Caki2 (cell line): ENCODE measurements around the gene DPY30. TPM values are rescaled to one million over a fixed set of nuclear protein-coding genes. Genes with fewer than 3 reads are reported as not detected.
A peak's percentile ranks its signal among the peaks of the same experiment; 100 is the strongest.
"Not testable (repeated sequence)": the region's sequence is repeated elsewhere in the genome, so short reads cannot be mapped to it uniquely, and the experiment has no call there.

Source experiments
- DNase-seq: peaks from one replicate; pipeline ENCODE4 v3.0.0-alpha.2; 2015; ENCODE audit warnings: low read depth
- in situ Hi-C: cut with HindIII; loops from 2 replicates; pipeline ENCODE4 v1.10.0; 2016; ENCODE audit warnings: low sequenced_read_pairs, low pct_unique_long_range_greater_than_20kb, mixed read lengths
- total RNA-seq: library from RNA; depleted of rRNA; stranded (reverse); fragments of >200 nt; shearing (Covaris generic); gene quantifications from 2 replicates; pipeline ENCODE4 v1.2.3, GENCODE V29; 2014; ENCODE audit warnings: low replicate concordance

The DPY30 gene
- total RNA-seq, 1 experiment from 2014 or later = 234 TPM

GRCh38 chr2:32010670-32011484 is 28.7 kb downstream of the DPY30 start, which contains the start of gene MEMO1:
MEMO1 (minus strand) TSS chr2:32011008; CDS start chr2:32010247, 761 bp downstream.
- peak; percentile 96 for DNase-seq
- in situ Hi-C loops = no loop called here

GRCh38 chr2:32010280-32010669 is 29.3 kb downstream of the DPY30 start:
- in situ Hi-C loops = not testable (repeated sequence)
- DNase-seq = peak; percentile 70

GRCh38 chr2:32009516-32010256 is 29.9 kb downstream of the DPY30 start:
- DNase-seq = peak; percentile 50
- in situ Hi-C loops = no loop called here

- in situ Hi-C loops = no loop called here
- peak; percentile 29 for DNase-seq
These were observed 30.6 kb downstream of the DPY30 start for GRCh38 chr2:32008805-32009515.

GRCh38 chr2:32007121-32007391 is 32.5 kb downstream of the DPY30 start:
- in situ Hi-C loops = no loop called here
- no peak for DNase-seq

GRCh38 chr2:32005371-32005976 is 34.1 kb downstream of the DPY30 start:
- in situ Hi-C loops = no loop called here

GRCh38 chr2:32003791-32004190 is 35.8 kb downstream of the DPY30 start:
- DNase-seq = no peak
- in situ Hi-C loops = no loop called here

More at GRCh38 chr2:32005371-32005976, 34.1 kb downstream of the DPY30 start:
- no peak for DNase-seq

GRCh38 chr2:32002406-32002805 is 37.2 kb downstream of the DPY30 start:
- in situ Hi-C loops = no loop called here
- no peak for DNase-seq

- no peak for DNase-seq
- in situ Hi-C loops = no loop called here
These were observed 40.2 kb downstream of the DPY30 start for GRCh38 chr2:31999438-31999837.

- DNase-seq = no peak
- in situ Hi-C loops = no loop called here
These were observed 40.7 kb downstream of the DPY30 start for GRCh38 chr2:31998731-31999383.

GRCh38 chr2:31997653-31998052 is 42.0 kb downstream of the DPY30 start:
- DNase-seq = no peak
- in situ Hi-C loops = no loop called here

GRCh38 chr2:31996571-31997150 is 42.9 kb downstream of the DPY30 start:
- DNase-seq = no peak

GRCh38 chr2:31992934-31993333 is 46.7 kb downstream of the DPY30 start:
- in situ Hi-C loops = no loop called here
- no peak for DNase-seq

More at GRCh38 chr2:31996571-31997150, 42.9 kb downstream of the DPY30 start:
- in situ Hi-C loops = no loop called here

GRCh38 chr2:31992025-31992579 is 47.5 kb downstream of the DPY30 start:
- in situ Hi-C loops = no loop called here
- peak; percentile 16 for DNase-seq

- in situ Hi-C loops = no loop called here
- no peak for DNase-seq
These were observed 49.7 kb downstream of the DPY30 start for GRCh38 chr2:31989946-31990345.

GRCh38 chr2:31987454-31988220 is 52.0 kb downstream of the DPY30 start:
- in situ Hi-C loops = no loop called here
- no peak for DNase-seq

GRCh38 chr2:31986906-31987305 is 52.7 kb downstream of the DPY30 start:
- in situ Hi-C loops = no loop called here
- no peak for DNase-seq
